Type B pancreatic cell (in vitro differentiated cells): ENCODE measurements around the gene EML1. TPM values are rescaled to one million over a fixed set of nuclear protein-coding genes. Genes with fewer than 3 reads are reported as not detected.

Experiments
- DNase-seq: peaks from one replicate; pipeline ENCODE4 v3.0.0; 2021; ENCODE audit warnings: mixed read lengths; ENCODE audit not compliant: unreplicated experiment; ENCODE audit errors: extremely low spot score
- H3K27ac Mint-ChIP-seq: 2 replicates; pipeline ENCODE4 v1.8.0; 2021; ENCODE audit warnings: mild to moderate bottlenecking, mixed read lengths
- H3K27me3 Mint-ChIP-seq: 2 replicates; pipeline ENCODE4 v1.8.0; 2021; ENCODE audit warnings: mixed read lengths
- H3K36me3 Mint-ChIP-seq: 2 replicates; pipeline ENCODE4 v1.8.0; 2021; ENCODE audit warnings: mixed read lengths
- H3K4me1 Mint-ChIP-seq: one replicate; pipeline ENCODE4 v1.8.0; 2021; ENCODE audit warnings: mixed read lengths; ENCODE audit not compliant: unreplicated experiment
- H3K4me3 Mint-ChIP-seq: 2 replicates; pipeline ENCODE4 v1.8.0; 2021; ENCODE audit warnings: mild to moderate bottlenecking, mixed read lengths
- H3K9me3 Mint-ChIP-seq: 2 replicates; pipeline ENCODE4 v1.8.0; 2021; ENCODE audit warnings: mixed read lengths
- long read RNA-seq: library from polyadenylated mRNA; unstranded; transcript quantifications from one replicate; pipeline ENCODE4 v2.0.0, GENCODE V29; 2020
- total RNA-seq: library from RNA; stranded (reverse); gene quantifications from 2 replicates; pipeline ENCODE4 v1.2.1, GENCODE V29; 2021; ENCODE audit warnings: low replicate concordance
- TF ChIP-seq, protein P1 (sequence below): fragments of 200-600 bp; sonication (generic); conservative IDR thresholded peaks from 2 replicates; pipeline ENCODE4 v1.5.0; 2021; ENCODE audit warnings: antibody characterized with exemption, mild to moderate bottlenecking

The EML1 gene, protein sequence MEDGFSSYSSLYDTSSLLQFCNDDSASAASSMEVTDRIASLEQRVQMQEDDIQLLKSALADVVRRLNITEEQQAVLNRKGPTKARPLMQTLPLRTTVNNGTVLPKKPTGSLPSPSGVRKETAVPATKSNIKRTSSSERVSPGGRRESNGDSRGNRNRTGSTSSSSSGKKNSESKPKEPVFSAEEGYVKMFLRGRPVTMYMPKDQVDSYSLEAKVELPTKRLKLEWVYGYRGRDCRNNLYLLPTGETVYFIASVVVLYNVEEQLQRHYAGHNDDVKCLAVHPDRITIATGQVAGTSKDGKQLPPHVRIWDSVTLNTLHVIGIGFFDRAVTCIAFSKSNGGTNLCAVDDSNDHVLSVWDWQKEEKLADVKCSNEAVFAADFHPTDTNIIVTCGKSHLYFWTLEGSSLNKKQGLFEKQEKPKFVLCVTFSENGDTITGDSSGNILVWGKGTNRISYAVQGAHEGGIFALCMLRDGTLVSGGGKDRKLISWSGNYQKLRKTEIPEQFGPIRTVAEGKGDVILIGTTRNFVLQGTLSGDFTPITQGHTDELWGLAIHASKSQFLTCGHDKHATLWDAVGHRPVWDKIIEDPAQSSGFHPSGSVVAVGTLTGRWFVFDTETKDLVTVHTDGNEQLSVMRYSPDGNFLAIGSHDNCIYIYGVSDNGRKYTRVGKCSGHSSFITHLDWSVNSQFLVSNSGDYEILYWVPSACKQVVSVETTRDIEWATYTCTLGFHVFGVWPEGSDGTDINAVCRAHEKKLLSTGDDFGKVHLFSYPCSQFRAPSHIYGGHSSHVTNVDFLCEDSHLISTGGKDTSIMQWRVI
- 45.7 and 73.8 TPM in 2 replicates for total RNA-seq
- long read RNA-seq, full-length matches to known transcripts, result 7 of 38 reads
- long read RNA-seq, partial matches to known transcripts, result 19 of 38 reads
- long read RNA-seq, other reads (novel, unspliced or antisense), result 12 of 38 reads

DNA sequence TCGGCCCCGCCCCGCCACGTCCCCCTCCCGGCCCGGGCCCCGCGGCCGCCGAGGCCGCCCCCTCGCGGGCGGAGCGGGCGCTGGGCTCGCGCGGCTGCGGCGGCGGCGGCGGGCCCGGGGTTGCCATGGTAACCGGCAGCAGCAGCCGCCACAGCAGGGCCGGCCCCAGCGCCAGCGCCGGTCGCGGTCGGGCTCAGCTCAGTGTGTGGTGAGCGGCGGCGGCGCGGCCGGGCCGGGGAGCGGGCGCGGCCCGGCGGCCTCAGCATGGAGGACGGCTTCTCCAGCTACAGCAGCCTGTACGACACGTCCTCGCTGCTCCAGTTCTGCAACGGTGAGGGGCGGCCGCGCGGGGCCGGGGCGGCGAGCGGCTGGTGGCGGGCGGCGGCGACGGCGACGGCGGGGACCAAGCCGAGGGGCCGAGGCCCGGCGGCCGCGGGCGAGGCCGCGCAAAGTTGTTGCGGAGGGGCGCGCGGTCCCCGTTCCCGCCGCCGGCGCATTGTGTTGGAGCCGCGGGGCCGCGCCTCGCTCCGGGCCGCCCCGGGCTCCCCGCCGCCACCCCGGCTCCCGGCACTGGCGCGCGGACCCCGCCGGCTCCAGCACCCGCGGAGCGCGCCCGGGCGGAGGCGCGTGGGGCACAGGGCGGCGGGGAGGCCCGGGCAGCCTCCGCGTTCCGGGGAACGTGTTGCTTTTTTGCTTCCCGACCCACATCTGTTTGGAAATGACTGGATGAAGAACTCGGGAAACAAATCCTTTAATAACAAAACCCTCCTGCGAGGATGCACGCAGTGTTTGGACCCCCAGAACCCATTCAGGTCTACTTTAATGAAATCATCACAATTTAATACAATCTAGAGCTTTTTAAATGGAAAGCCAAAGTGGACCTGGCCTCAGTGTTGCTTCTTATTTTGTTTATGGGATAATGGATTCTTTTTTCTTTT, at the start of gene EML1:
EML1 (plus strand) TSS at position 201 of the 938 bp plus-strand sequence; CDS start at position 265, 64 bp downstream.
- peak within 1 kb of the TSS; percentile 91 for H3K4me3 Mint-ChIP-seq
- peaks cover 4% of the 10 kb centered on the region for H3K9me3 Mint-ChIP-seq
- H3K36me3 Mint-ChIP-seq, result peaks cover 7% of the 10 kb centered on the region
- DNase-seq, result peak; percentile 91
- H3K27ac Mint-ChIP-seq, result peak within 1 kb of the TSS; percentile 85
- H3K27me3 Mint-ChIP-seq, result no peaks in the 10 kb centered on the region
- H3K4me1 Mint-ChIP-seq, result peaks cover 47% of the 10 kb centered on the region
- TF ChIP-seq, protein P1, sequence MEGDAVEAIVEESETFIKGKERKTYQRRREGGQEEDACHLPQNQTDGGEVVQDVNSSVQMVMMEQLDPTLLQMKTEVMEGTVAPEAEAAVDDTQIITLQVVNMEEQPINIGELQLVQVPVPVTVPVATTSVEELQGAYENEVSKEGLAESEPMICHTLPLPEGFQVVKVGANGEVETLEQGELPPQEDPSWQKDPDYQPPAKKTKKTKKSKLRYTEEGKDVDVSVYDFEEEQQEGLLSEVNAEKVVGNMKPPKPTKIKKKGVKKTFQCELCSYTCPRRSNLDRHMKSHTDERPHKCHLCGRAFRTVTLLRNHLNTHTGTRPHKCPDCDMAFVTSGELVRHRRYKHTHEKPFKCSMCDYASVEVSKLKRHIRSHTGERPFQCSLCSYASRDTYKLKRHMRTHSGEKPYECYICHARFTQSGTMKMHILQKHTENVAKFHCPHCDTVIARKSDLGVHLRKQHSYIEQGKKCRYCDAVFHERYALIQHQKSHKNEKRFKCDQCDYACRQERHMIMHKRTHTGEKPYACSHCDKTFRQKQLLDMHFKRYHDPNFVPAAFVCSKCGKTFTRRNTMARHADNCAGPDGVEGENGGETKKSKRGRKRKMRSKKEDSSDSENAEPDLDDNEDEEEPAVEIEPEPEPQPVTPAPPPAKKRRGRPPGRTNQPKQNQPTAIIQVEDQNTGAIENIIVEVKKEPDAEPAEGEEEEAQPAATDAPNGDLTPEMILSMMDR, result no peak

DNA sequence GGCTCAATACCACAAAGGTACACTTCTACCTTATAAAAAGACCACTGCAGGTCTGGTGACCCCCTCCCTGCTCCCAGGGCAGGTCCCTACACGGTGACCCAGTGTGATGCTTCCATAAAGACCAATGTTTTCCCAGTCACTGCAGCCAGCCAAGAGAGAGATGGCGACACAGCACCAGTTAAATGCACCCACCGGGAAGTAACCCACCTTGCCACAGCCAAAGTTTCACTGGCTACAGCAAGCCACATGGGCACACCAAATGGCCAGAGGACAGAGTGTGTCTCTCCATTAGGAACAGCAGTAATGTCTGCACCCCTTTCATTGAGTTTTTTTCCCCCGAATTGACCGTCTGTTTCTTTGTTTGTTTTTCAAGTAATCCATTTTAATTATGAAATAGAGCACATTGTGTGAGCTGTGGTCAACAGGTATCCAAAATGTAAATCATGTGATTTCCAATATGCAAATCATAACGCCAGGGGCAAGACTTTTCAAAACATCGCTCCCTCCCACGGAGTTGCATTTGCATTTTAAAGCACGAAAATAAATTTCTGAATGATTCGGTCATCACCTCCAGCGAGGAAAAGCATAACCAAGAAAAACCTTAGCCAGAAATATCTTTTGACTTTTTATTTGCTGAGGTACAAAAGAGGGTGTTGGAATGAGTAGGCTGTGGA, 48.9 kb upstream of the EML1 start:
- Mint-ChIP-seq H3K9me3 (no peaks in the 10 kb centered on the region), H3K4me3 (peak overlapping the region; percentile 32), H3K27ac (peak overlapping the region; percentile 94), H3K27me3 (peaks cover 7% of the 10 kb centered on the region), H3K4me1 (peaks cover 25% of the 10 kb centered on the region), H3K36me3 (no peaks in the 10 kb centered on the region)
- TF ChIP-seq, protein P1, result no peak
- DNase-seq, result no peak

DNA sequence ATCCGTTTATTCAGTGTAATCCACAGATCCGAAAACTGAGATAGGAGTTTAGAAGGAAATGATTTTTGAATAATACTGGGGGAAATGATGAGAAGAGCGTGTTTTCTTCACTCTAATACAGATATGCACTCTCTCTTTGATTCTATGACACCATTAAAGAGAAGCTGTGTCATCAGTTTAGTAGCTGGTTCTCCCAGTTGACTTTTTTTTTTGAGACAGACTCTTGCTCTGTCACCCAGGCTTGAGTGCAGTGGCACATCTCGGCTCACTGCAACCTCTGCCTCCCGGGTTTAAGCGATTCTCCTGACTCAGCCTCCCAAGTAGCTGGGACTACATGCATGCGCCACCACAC, 48.4 kb upstream of the EML1 start:
- peak overlapping the region; percentile 32 for H3K4me3 Mint-ChIP-seq
- H3K27me3 Mint-ChIP-seq, result peaks cover 7% of the 10 kb centered on the region

DNA sequence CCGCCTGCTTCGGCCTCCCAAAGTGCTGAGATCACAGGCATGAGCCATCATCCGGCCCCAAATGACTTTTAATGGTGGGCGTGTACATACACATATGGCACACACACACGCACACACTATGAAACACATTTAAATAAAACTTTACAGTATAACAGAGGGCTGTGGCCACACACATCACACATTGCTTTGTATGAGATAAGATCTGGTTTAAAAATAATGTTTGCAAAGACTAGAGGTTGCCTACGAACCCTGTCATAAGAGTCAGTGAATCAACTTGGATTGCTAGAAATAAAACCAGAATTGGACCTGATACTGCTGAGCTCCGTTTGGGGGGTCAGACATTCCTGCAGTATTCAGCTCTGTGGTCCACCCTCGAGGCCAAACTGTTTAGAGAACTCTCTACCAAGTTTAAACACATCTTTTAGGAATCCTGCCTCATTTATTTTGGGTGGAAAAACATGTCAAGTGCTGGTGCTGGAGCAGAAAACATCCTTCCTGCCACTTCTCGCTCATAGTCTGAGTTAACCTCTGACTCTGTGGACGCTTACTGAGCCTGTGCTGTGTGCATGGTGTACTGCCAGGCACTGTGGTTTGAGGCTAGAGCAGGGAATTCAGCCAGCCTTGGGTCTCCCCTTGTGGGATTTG, 47.8 kb upstream of the EML1 start:
- Mint-ChIP-seq H3K9me3 (no peaks in the 10 kb centered on the region), H3K36me3 (no peaks in the 10 kb centered on the region), H3K27me3 (peaks cover 7% of the 10 kb centered on the region), H3K4me1 (peaks cover 25% of the 10 kb centered on the region), H3K27ac (peak overlapping the region; percentile 94), H3K4me3 (peak overlapping the region; percentile 32)
- TF ChIP-seq, protein P1, result no peak
- no peak for DNase-seq

More for the DNA sequence above, 48.4 kb upstream of the EML1 start:
- no peaks in the 10 kb centered on the region for H3K36me3 Mint-ChIP-seq
- TF ChIP-seq, protein P1, result no peak
- H3K27ac Mint-ChIP-seq, result peak overlapping the region; percentile 94
- no peak for DNase-seq
- H3K4me1 Mint-ChIP-seq, result peaks cover 25% of the 10 kb centered on the region
- H3K9me3 Mint-ChIP-seq, result no peaks in the 10 kb centered on the region
